Heart left ventricle (tissue), 13 donors: ENCODE results near the gene DPH3.

ENCODE experiments used
- CTCF ChIP-seq, 12 donors: fragments of 200-600 bp; sonication (generic) in 4 of 12; IDR thresholded peaks; one replicate each; pipeline versions ENCODE4 v1.5.0 to v1.8.0; 2018 to 2022; ENCODE audit warnings: antibody characterized with exemption in 12 of 12, mild to moderate bottlenecking in 5 of 12
- POLR2A ChIP-seq, 2 donors: fragments of 450-650 bp; IDR thresholded peaks; one replicate each; pipeline ENCODE4 v1.6.1; 2017; ENCODE audit warnings: antibody characterized with exemption in 2 of 2, mild to moderate bottlenecking in 2 of 2, moderate library complexity in 2 of 2
- donor health status: ischemic (EF 13 %, LVEDD 7.1; RV severe dilation, severe dysfunction).
- donor health status: DM: no; HTN: yes; CAD: no.
- donor health status: DM: no; HTN: no; CAD: no.
- donor health status: ischemic (EF 25% LVEDD 6.9; RV normal size, moderate dysfunction).
- donor health status: ischemic (EF 25% LVEDD 5.7; RV mildly dilated, moderate dysfunction).
- donor health status: ischemic (EF 35%, LVEDD 5.7; RV mildly dilated, moderate dysfunction).
- donor health status: nonischemic (EF 11% LVEDD 7.7; RV severe dilation, severe dysfunction).
- donor health status: DM: yes; HTN: yes; CAD: no.
- donor health status: PGD.
- donor health status: ischemic (EF 29% LVEDD 5.4; RV normal size, mild dysfunction).
- donor health status: nonischemic (EF 23%, LVEDD 6.1; RV moderate dilation, normal function).

GRCh38 chr3:16216373-16216935, 48.3 kb downstream of the DPH3 start:
- TF ChIP-seq CTCF (IDR thresholded peaks at IDR 0.05) (no peak), POLR2A (IDR thresholded peaks at IDR 0.05) (no peak)
